NCI-H2171 (cell line): ENCODE results near the gene MMAB.

Source experiments
- DNase-seq: peaks from one replicate; lab custom pipeline; 2025; lab: John Stamatoyannopoulos, UW

MMAB gene

GRCh38 chr12:109512608-109513007 lies 60.7 kb downstream of the MMAB start:
- DNase-seq = no peak

- no peak for DNase-seq
These were observed 63.1 kb downstream of the MMAB start for GRCh38 chr12:109510196-109510595.

- DNase-seq = no peak
These were observed 69.2 kb downstream of the MMAB start for GRCh38 chr12:109504068-109504467.
